Colonic mucosa (tissue), 4 donors: ENCODE results near the gene TPM1. TPM values are rescaled to one million over a fixed set of nuclear protein-coding genes. Genes with fewer than 3 reads are reported as not detected.

Experiments used
- DNase-seq: peaks from one replicate; pipeline ENCODE4 v3.0.0-alpha.2; 2020
- H3K27ac ChIP-seq: fragments of 200-600 bp; one replicate; pipeline ENCODE4 v1.8.0; 2021
- H3K27me3 ChIP-seq: fragments of 200-600 bp; one replicate; pipeline ENCODE4 v1.8.0; 2021
- H3K36me3 ChIP-seq: fragments of 200-600 bp; one replicate; pipeline ENCODE4 v1.8.0; 2021
- H3K4me1 ChIP-seq: fragments of 200-600 bp; one replicate; pipeline ENCODE4 v1.8.0; 2021; ENCODE audit warnings: mild to moderate bottlenecking
- H3K4me3 ChIP-seq: fragments of 200-600 bp; one replicate; pipeline ENCODE4 v1.8.0; 2021
- H3K9ac ChIP-seq, 2 donors: one replicate each; pipeline ENCODE4 v1.7.0; 2013; ENCODE audit warnings: control low read depth in 2 of 2, low read depth in 2 of 2, low read length in 2 of 2
- H3K9me3 ChIP-seq: fragments of 200-600 bp; one replicate; pipeline ENCODE4 v1.8.0; 2021
- intact Hi-C: fragments of 100-400 bp; cut with DNase I; formaldehyde crosslinking; loops from one replicate; pipeline ENCODE4 v1.14.1; 2022
- total RNA-seq, 2 donors: library from RNA; stranded (reverse); fragmentation: NEBNext Ultra II Directional in 1 of 2; extraction: Animal tissue kit (Norgen Biotek cat#: 25700) in 1 of 2; gene quantifications; one replicate each; pipeline ENCODE4 v1.2.1, GENCODE V29; 2021
- TF ChIP-seq, protein P1 (sequence below): fragments of 200-600 bp; IDR thresholded peaks from one replicate; pipeline ENCODE4 v1.8.0; 2022; ENCODE audit warnings: antibody characterized with exemption, mild to moderate bottlenecking
- donor health status: healthy.
- donor health status: DM: no; HTN: no; CAD: no.
- donor health status: DM: no; HTN: no; CAD: no.

Gene TPM1
- total RNA-seq, 2 donors from 2014 or later, result 423 to 769 TPM

DNA sequence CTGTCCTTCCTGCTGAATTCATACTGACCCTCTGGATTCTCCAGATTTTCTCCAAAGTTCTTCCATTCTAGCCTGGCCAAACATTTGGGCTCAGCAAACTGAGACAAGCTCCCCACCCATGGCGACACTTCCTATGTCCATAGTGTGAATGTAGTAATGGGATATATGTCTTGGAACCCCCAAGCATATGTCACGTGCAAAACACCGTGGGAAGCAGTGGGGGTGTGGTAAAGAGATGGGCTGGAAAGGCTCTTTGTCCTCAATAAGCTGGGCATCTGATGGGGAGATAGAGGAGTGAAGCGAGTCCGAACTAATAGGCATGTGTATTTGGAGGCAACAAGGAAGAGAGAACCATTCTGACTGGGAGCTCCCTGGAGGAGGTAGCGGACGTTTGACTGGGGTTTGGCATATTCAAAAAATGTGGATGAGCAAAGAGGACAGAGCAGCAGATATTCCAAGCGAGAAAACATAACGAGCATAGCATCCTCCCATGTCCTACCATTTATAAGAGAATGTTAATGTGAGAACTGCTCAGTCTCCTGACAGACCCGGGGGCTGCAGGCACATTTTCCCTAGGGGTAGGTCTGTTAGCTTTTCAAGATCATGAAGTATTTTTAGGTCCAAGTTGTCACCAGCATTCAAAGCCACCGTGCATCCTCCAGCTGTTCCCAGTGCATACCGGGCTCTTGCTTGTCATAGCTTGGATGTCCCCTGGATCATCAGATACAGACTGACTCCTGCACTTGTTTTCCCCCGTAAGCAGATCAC, 25.6 kb downstream of the TPM1 start:
- no peak for DNase-seq
- intact Hi-C loops, result no loop called here
- Histone ChIP-seq H3K27ac (no peak overlapping the region), H3K27me3 (no peaks in the 10 kb centered on the region), H3K9ac (no peak overlapping the region), H3K9me3 (no peaks in the 10 kb centered on the region), H3K4me3 (no peak overlapping the region), H3K4me1 (no peaks in the 10 kb centered on the region), H3K36me3 (peaks cover 31% of the 10 kb centered on the region)
- TF ChIP-seq, protein P1, sequence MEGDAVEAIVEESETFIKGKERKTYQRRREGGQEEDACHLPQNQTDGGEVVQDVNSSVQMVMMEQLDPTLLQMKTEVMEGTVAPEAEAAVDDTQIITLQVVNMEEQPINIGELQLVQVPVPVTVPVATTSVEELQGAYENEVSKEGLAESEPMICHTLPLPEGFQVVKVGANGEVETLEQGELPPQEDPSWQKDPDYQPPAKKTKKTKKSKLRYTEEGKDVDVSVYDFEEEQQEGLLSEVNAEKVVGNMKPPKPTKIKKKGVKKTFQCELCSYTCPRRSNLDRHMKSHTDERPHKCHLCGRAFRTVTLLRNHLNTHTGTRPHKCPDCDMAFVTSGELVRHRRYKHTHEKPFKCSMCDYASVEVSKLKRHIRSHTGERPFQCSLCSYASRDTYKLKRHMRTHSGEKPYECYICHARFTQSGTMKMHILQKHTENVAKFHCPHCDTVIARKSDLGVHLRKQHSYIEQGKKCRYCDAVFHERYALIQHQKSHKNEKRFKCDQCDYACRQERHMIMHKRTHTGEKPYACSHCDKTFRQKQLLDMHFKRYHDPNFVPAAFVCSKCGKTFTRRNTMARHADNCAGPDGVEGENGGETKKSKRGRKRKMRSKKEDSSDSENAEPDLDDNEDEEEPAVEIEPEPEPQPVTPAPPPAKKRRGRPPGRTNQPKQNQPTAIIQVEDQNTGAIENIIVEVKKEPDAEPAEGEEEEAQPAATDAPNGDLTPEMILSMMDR, result no peak

DNA sequence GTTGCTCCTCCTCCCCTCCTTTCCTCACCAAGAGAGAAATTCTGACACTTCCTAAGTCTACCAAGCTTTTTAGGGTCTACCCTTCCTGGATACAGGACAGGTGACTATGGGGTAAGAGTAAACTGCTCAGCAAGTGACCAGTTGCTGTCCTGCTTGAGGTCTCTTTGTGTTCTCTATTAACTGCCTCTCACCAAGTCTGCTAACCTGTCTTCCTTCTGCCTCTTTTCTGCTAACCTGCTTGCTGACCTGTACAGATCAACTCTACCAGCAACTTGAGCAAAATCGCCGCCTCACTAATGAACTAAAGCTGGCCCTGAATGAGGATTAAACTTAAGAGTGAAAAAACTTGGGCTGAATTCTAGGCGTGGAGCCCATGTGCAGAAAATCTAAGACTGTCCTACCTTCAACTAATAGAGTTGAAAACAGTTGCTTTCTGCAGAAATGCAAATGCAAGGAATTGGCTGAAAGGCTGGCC, 27.1 kb downstream of the TPM1 start:
- Histone ChIP-seq H3K9ac (no peak overlapping the region), H3K27ac (no peak overlapping the region), H3K4me1 (no peaks in the 10 kb centered on the region), H3K9me3 (no peaks in the 10 kb centered on the region), H3K27me3 (no peaks in the 10 kb centered on the region), H3K4me3 (no peak overlapping the region), H3K36me3 (peaks cover 23% of the 10 kb centered on the region)
- intact Hi-C loops, result no loop called here
- TF ChIP-seq, protein P1, result no peak
- no peak for DNase-seq

DNA sequence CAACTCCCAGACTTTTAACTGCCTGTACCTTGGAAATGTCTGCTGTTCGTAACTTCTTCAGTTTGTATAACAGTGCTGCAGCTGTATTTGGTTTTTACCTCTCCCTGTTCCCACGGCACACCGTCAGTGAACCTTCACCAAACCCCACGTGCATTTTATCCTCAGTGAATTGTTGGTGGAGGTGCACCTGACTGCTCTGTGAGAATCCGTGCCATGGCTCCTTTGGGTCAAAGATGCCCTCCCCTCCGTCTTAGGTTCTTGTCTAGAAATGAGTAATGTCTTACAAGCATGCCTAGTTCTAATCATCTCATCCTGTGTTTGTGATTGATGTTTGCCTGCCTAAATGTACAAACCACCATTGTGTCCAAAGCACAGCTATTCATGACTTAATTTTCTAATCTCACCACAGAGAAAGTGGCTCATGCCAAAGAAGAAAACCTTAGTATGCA, 28.2 kb downstream of the TPM1 start:
- no peaks in the 10 kb centered on the region for H3K27me3 ChIP-seq
- H3K9me3 ChIP-seq, result no peaks in the 10 kb centered on the region
- H3K4me3 ChIP-seq, result no peak overlapping the region
- no peaks in the 10 kb centered on the region for H3K4me1 ChIP-seq
- no peak overlapping the region for H3K9ac ChIP-seq
- TF ChIP-seq, protein P1, result no peak
- DNase-seq, result no peak
- intact Hi-C loops, result no loop called here
- no peak overlapping the region for H3K27ac ChIP-seq
- peaks cover 18% of the 10 kb centered on the region for H3K36me3 ChIP-seq

DNA sequence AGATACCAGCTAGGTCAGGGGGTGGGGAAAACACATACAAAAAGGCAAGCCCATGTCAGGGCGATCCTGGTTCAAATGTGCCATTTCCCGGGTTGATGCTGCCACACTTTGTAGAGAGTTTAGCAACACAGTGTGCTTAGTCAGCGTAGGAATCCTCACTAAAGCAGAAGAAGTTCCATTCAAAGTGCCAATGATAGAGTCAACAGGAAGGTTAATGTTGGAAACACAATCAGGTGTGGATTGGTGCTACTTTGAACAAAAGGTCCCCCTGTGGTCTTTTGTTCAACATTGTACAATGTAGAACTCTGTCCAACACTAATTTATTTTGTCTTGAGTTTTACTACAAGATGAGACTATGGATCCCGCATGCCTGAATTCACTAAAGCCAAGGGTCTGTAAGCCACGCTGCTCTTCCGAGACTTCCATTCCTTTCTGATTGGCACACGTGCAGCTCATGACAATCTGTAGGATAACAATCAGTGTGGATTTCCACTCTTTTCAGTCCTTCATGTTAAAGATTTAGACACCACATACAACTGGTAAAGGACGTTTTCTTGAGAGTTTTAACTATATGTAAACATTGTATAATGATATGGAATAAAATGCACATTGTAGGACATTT, 28.9 kb downstream of the TPM1 start:
- Histone ChIP-seq H3K9me3 (no peaks in the 10 kb centered on the region), H3K27me3 (no peaks in the 10 kb centered on the region), H3K9ac (no peak overlapping the region), H3K4me3 (no peak overlapping the region), H3K4me1 (no peaks in the 10 kb centered on the region), H3K36me3 (peaks cover 13% of the 10 kb centered on the region), H3K27ac (no peak overlapping the region)
- DNase-seq, result no peak
- intact Hi-C loops, result no loop called here
- TF ChIP-seq, protein P1, result no peak

DNA sequence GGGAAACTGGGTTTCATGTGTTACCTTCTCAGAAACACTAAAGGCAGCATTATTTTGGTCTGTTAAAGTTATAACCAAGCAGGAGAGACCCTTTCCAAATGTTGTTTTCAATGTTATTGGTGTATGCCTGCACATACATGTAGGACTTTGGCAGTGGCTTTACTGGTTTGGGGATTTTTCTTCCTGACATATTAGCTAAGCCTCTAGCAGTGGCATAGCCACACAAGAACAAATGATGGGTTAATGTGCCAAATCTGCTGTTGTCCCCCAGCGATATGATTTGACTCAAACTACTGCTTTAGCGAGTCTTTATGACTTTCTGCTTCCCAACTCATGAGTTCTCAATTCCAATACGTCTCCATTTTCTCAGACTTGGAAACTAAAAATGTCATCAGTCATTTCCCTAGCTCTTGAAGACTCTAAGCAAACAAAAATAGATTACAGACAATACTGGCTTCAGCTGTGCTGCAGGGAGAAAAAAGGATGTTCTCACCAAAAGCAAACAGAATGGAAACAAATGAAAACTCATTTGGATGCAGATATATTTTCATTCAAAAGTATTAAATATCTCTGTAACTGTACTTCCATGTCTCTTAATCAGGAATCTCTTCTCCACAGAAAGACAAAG, 29.6 kb downstream of the TPM1 start:
- Histone ChIP-seq H3K27me3 (no peaks in the 10 kb centered on the region), H3K9me3 (no peaks in the 10 kb centered on the region), H3K27ac (no peak overlapping the region), H3K9ac (no peak overlapping the region), H3K4me1 (no peaks in the 10 kb centered on the region), H3K4me3 (no peak overlapping the region), H3K36me3 (peaks cover 6% of the 10 kb centered on the region)
- TF ChIP-seq, protein P1, result no peak
- DNase-seq, result no peak
- intact Hi-C loops, result no loop called here
